ENCODE data around the gene NEK8.
A peak's percentile ranks its signal among the peaks of the same experiment; 100 is the strongest.

Gene NEK8

DNA sequence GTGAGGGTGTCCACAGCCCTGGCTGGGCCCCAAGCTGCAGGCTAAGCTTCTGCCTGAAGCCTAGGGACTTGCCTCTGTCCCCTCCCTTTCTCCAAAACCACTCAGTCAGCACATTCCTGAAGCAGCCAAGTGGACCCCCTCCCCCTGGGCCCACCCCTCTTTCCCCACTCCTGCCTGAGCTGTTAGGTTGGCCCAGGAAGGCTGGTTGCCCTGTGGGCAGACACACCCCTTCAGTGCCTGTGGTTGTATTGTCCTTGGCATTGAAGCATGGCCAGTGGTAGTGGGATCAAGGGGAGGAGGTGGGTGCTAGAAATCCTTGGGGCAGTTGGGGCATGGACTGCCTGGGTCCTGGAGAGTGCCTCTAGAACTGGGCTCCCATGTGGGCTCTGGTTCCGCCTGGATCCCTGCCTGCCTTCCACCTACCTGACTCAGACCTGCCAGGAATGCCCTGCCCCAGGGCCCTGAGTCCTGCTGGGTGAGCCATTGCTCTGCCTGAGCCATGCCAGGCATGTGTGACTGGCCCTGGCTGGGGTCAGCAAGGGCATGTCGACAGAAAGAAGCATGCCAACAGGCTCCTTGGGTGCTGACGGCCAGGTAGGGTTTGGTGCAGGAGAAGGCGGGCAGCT lies 17.3 kb downstream of the NEK8 start:
- no peak for DNase-seq

GRCh38 chr17:28746611-28747050 lies 18.0 kb downstream of the NEK8 start:
- DNase-seq, result no peak

DNA sequence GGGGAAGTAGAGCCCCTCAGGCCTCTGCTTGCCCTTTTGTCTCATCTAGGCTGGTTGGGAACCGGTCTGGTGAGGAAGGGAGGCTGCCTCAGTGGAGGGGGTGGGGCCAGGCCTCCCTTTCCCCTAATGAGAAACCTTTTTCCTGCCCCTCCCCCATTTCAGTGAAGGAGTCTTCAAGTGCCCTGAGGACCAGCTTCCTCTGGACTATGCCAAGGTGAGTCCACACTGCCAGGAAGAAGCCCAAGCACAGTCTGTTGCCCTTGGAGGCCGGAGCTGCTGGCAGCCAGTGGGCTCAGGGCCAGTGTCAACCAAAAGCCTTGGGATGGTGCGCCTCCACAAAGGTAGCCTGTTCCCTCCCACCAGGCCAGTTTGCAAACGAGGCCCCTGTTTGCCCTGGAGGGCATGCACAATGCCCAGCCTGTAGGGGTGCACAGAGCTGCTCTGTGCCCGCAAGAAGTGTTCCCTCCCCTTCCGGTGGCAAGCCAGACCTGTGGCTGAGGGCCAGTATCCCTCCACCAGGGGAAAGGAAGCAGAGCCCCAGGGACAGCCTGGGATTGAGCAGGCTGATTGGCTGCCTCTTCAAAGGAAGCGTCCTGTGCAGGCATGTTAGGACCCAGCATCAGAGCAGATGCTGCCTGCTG lies 18.6 kb downstream of the NEK8 start:
- no peak for DNase-seq

- DNase-seq, result peak; percentile 27
Measured at GRCh38 chr17:28747801-28748750, 19.5 kb downstream of the NEK8 start.

- peak; percentile 29 for DNase-seq
Measured at GRCh38 chr17:28748852-28749515, 20.4 kb downstream of the NEK8 start.

GRCh38 chr17:28749516-28750177 lies 21.1 kb downstream of the NEK8 start:
- peak; percentile 25 for DNase-seq

GRCh38 chr17:28750178-28751047 lies 21.8 kb downstream of the NEK8 start:
- DNase-seq, result peak; percentile 86

DNA sequence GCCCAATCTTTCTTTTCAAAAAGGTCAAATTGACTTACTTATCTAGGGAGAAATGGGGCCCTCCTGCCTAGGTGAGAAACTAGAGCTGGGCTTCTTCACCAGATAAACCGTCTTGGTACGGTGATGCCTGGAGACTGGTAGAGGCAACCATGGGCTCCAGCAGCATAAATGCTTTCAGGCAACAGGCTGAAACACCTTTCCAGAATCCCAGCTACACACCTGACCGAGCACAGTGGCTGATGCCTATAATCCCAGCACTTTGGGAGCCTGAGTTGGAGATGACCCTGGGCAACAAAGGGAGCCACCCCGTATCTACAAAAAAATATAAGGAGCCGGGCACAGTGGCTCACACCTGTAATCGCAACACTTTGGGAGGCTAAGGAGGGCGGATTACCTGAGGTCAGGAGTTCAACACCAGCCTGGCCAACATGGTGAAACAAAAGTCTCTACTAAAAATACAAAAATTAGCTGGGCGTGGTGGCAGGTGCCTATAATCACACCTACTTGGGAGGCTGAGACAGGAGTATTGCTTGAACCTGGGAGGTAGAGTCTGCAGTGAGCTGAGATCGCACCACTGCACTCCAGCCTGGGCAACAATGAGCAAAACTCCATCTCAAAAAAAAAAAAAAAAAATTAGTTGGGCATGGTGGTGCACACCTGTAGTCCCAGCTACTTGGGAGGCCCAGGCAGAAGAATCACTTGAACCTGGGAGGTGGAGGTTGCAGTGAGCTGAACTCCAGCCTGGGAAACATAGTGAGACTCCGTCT lies 23.2 kb downstream of the NEK8 start:
- no peak for DNase-seq

DNA sequence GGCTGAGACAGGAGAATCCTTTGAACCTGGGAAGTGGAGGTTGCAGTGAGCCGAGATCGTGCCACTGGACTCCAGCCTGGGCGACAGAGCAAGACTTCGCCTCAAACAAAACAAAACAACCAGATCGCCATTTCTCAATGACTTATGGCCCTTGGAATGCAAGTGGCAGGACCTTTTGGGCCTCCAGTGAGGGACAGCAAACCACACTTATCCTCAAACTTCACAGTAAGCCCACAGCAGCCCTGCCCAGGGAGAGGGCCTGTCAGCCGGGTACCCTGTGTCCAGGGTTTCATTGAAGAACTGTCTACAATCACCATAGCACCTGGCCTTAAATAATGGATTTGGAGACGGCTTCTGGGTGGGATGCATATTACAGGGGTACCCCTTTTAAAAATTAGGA lies 26.9 kb downstream of the NEK8 start:
- no peak for DNase-seq

- DNase-seq, result no peak
Measured at GRCh38 chr17:28756049-28756804, 27.6 kb downstream of the NEK8 start.

- no peak for DNase-seq
Measured at GRCh38 chr17:28758411-28759121, 30.0 kb downstream of the NEK8 start.

- DNase-seq, result no peak
Measured at GRCh38 chr17:28759256-28759865, 30.8 kb downstream of the NEK8 start.

DNA sequence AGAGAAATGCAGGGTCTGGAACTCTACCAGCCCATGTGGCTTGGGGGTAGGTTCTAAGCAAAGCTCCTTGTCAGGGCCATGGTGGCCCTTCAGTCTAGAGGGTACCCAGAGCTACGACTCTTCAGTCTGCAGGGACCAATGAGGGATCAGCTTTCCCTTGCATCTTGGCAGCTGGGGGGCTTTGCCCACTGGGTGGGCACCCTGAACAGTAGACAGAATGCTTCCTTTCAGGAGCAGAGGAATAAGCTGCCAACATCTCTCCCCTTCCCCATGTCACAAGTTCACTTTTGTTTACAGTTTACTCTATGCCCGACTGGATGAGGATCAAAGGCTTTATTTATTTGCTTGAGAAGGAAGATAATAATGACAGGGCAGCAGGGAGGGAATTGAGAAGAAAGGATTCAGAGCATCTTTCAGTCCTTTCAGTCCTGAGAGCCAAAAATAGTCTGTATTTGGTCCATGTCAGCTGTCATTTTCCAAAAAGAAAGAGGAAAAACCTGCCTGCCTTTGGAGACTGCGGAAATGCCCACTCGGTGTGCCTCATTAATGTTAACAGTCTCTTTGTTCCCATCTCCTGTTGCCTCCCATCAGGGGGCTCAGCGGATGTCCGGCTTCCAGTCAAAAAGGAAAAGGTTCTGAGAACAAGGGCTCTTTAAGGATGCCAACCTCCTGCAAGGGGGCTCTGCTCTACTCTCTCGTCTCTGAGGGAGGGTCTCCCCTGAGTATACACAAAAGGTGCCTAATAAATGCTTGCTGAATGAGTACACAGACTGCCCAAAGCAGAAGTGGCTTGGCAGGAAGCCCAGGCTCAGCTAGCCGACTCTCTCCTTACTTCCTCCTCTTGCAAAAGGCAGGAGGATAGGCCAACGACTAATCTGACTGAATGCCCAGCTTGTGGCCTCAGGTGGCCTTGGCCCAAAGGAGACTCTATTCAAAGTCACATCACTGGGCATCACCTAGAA lies 32.3 kb downstream of the NEK8 start:
- DNase-seq, result no peak

DNA sequence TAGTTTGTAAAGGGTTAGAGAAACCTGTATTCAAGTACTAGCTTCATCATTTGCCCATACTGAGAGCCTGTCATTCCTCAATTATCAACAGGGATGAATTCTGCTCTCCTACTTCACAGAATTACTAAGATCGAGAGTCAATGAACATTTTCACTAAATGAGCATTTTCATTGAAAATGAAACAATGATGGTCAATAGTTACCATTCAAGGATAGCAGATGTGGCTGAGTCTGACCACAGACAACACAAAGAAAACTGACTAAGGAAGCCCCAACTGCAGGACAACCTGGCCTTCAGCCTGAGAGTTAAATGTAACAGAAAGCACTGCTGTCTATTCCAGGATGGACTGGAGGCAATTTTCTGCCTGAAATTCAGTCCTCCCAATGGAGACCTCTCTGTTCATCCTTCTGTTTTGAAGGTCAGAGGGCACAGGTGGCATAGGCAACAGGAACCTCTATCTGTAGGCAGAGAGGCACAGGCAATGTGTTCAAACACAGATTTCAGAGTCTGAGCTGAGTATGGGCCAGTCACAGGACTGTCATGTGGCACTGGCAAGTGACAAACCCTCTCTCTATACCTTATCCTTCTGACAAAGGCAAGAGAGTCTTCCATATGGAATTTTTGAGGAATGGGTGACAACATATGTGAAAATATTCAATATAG lies 34.7 kb downstream of the NEK8 start:
- no peak for DNase-seq

DNA sequence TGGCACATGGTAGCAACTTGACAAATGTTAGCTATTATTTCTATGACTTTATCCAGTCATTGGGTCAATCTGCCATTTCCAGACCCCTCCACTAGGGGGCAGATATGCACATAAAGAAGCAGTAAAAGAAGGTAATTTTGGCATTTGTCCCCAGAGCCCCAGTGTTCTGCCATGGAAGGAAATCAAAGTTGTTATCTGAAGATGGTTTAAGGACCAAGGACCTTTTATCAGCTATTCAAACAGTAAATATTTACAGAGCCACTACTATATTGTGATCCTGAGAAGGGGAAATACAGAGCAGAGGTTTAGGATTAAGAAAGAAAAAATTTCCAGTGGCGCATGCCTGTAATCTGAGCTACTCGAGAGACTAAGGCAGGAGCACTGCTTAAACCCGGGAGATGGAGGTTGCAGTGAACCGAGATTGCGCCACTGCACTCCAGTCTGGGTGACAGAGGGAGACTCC lies 35.2 kb downstream of the NEK8 start:
- peak; percentile 69 for DNase-seq

GRCh38 chr17:28765038-28765437 lies 36.5 kb downstream of the NEK8 start:
- DNase-seq, result no peak

DNA sequence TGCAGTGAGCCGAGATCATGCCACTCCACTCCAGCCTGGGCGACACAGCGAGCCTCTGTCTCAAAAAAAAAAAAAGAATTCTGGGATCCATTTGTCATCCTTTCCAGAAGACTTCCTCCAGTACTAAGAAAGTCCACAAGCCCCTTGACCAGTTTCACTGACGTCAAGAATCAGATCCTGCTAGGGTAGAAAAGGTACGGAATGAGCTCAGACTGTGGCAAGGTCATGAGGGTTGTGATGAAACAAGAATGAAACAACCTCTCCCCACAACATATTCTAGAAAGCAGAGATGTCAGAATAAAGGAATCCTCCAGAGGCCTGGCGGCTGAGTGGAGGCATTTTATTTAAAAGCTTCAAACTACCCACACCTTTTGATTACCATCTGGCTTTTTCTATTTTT lies 45.1 kb downstream of the NEK8 start:
- no peak for DNase-seq
